Activated naive CD8-positive, alpha-beta T cell (primary cell): ENCODE results near the gene GGCX.

Experiments
- H3K27ac Mint-ChIP-seq: one replicate; pipeline ENCODE4 v1.8.0; 2021; ENCODE audit warnings: mixed read lengths
- H3K27me3 Mint-ChIP-seq: one replicate; pipeline ENCODE4 v1.8.0; 2021; ENCODE audit warnings: mixed read lengths
- H3K36me3 Mint-ChIP-seq: one replicate; pipeline ENCODE4 v1.8.0; 2021; ENCODE audit warnings: mixed read lengths
- H3K4me1 Mint-ChIP-seq: one replicate; pipeline ENCODE4 v1.8.0; 2021; ENCODE audit warnings: low read depth, mixed read lengths
- H3K4me3 Mint-ChIP-seq: one replicate; pipeline ENCODE4 v1.8.0; 2021; ENCODE audit warnings: mild to moderate bottlenecking, mixed read lengths
- H3K9me3 Mint-ChIP-seq: one replicate; pipeline ENCODE4 v1.8.0; 2021; ENCODE audit warnings: low read depth, mixed read lengths

Gene GGCX

DNA sequence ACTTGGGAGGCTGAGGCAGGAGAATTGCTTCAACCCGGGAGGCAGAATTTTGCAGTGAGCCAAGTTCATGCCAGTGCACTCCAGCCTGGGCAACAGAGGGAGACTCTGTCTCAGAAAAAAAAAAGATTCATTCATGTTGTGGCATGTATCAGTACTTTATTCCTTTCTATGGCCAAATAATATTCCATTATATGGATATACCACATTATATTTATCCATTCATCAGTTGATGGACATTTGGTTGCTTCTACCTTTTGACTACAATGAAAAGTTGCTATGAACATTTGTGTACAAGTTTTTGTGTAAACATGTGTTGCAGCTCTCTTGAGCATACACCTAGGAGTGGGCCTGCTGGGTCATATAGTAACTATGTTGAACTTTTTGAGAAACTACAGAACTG, 31.5 kb downstream of the GGCX start:
- Mint-ChIP-seq H3K4me3 (no peak overlapping the region), H3K27me3 (peaks cover 3% of the 10 kb centered on the region), H3K36me3 (no peaks in the 10 kb centered on the region), H3K27ac (no peak overlapping the region), H3K9me3 (no peaks in the 10 kb centered on the region), H3K4me1 (no peaks in the 10 kb centered on the region)

DNA sequence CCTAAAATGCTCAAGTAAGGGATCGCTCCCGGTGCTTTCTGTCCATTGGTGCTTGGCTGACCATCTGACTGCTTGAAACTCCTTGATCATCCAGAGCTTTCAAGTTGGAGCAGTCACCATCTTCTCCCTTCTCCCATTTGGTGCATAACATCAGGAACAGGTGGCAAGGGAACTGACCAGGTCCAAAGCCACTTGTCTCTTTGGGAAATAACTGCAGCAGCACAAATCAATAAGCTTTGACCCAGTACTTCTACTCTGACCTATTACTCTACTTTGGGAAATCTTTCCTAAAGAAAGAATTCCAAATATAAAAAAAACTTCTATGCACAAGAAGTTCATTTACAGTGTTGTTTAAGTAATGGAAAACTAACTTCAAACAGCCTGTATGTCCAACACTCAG, 32.9 kb downstream of the GGCX start:
- H3K4me3 Mint-ChIP-seq = no peak overlapping the region
- H3K36me3 Mint-ChIP-seq = no peaks in the 10 kb centered on the region
- no peaks in the 10 kb centered on the region for H3K4me1 Mint-ChIP-seq
- no peaks in the 10 kb centered on the region for H3K9me3 Mint-ChIP-seq
- H3K27ac Mint-ChIP-seq = no peak overlapping the region
- peaks cover 3% of the 10 kb centered on the region for H3K27me3 Mint-ChIP-seq

GRCh38 chr2:85527787-85528186, 33.5 kb downstream of the GGCX start:
- Mint-ChIP-seq H3K27ac (no peak overlapping the region), H3K36me3 (no peaks in the 10 kb centered on the region), H3K4me3 (no peak overlapping the region), H3K4me1 (no peaks in the 10 kb centered on the region), H3K27me3 (peaks cover 3% of the 10 kb centered on the region), H3K9me3 (no peaks in the 10 kb centered on the region)

- no peaks in the 10 kb centered on the region for H3K9me3 Mint-ChIP-seq
- H3K36me3 Mint-ChIP-seq = no peaks in the 10 kb centered on the region
- no peaks in the 10 kb centered on the region for H3K4me1 Mint-ChIP-seq
- peaks cover 3% of the 10 kb centered on the region for H3K27me3 Mint-ChIP-seq
- no peak overlapping the region for H3K4me3 Mint-ChIP-seq
- H3K27ac Mint-ChIP-seq = no peak overlapping the region
Measured at GRCh38 chr2:85525567-85525966, 35.7 kb downstream of the GGCX start.

- no peaks in the 10 kb centered on the region for H3K9me3 Mint-ChIP-seq
- no peak overlapping the region for H3K27ac Mint-ChIP-seq
- peaks cover 3% of the 10 kb centered on the region for H3K27me3 Mint-ChIP-seq
- H3K4me3 Mint-ChIP-seq = no peak overlapping the region
- H3K4me1 Mint-ChIP-seq = no peaks in the 10 kb centered on the region
- no peaks in the 10 kb centered on the region for H3K36me3 Mint-ChIP-seq
Measured at GRCh38 chr2:85525029-85525428, 36.3 kb downstream of the GGCX start.

GRCh38 chr2:85524336-85524908, 36.9 kb downstream of the GGCX start:
- no peak overlapping the region for H3K27ac Mint-ChIP-seq
- no peaks in the 10 kb centered on the region for H3K36me3 Mint-ChIP-seq
- H3K4me1 Mint-ChIP-seq = no peaks in the 10 kb centered on the region
- no peaks in the 10 kb centered on the region for H3K9me3 Mint-ChIP-seq
- H3K4me3 Mint-ChIP-seq = no peak overlapping the region
- peaks cover 3% of the 10 kb centered on the region for H3K27me3 Mint-ChIP-seq

- Mint-ChIP-seq H3K36me3 (no peaks in the 10 kb centered on the region), H3K27me3 (peaks cover 3% of the 10 kb centered on the region), H3K4me3 (no peak overlapping the region), H3K27ac (no peak overlapping the region), H3K4me1 (no peaks in the 10 kb centered on the region), H3K9me3 (no peaks in the 10 kb centered on the region)
Measured at GRCh38 chr2:85523903-85524335, 37.4 kb downstream of the GGCX start.

DNA sequence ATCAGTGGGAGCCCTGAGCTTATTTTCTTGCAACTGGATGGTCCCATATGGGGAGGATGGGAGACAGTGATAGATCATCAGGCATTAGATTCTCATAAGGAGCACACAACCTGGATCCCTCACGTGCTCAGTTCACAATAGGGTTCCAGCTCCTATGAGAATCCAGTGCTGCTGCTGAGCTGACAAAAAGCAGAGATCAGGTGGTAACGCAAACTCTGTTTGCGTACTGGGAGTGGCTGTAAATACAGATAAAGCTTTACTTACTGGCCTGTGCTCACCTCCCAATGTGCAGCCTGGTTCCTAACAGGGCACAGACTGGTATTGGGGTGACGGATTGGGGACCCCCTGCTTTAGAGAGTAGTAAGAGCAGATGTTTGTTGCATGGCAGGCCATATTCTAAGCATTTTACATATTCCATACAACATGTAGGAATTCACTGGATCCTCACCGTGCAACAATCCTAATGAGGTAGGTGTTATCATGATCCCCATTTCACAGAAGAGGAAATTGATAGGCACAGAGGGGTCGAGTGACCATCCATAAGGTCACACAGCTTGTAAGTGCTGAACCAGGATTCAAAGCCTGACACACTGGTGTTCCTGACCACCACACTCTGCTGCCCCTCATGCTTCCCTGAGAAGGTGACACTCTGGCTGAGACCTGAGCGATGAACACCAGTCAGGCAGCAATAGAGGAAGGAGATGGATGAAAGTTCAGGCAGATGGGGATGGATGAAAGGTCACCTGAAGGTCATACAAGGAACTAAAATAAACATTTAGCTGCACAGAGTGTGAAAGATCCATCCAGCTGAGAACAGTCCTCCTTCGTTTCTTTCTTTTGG, 38.0 kb downstream of the GGCX start:
- Mint-ChIP-seq H3K27me3 (peaks cover 3% of the 10 kb centered on the region), H3K4me3 (no peak overlapping the region), H3K36me3 (no peaks in the 10 kb centered on the region), H3K9me3 (no peaks in the 10 kb centered on the region), H3K4me1 (no peaks in the 10 kb centered on the region), H3K27ac (no peak overlapping the region)

GRCh38 chr2:85522090-85522647, 39.1 kb downstream of the GGCX start:
- Mint-ChIP-seq H3K4me1 (no peaks in the 10 kb centered on the region), H3K27ac (no peak overlapping the region), H3K9me3 (no peaks in the 10 kb centered on the region), H3K27me3 (no peaks in the 10 kb centered on the region), H3K4me3 (no peak overlapping the region), H3K36me3 (no peaks in the 10 kb centered on the region)

DNA sequence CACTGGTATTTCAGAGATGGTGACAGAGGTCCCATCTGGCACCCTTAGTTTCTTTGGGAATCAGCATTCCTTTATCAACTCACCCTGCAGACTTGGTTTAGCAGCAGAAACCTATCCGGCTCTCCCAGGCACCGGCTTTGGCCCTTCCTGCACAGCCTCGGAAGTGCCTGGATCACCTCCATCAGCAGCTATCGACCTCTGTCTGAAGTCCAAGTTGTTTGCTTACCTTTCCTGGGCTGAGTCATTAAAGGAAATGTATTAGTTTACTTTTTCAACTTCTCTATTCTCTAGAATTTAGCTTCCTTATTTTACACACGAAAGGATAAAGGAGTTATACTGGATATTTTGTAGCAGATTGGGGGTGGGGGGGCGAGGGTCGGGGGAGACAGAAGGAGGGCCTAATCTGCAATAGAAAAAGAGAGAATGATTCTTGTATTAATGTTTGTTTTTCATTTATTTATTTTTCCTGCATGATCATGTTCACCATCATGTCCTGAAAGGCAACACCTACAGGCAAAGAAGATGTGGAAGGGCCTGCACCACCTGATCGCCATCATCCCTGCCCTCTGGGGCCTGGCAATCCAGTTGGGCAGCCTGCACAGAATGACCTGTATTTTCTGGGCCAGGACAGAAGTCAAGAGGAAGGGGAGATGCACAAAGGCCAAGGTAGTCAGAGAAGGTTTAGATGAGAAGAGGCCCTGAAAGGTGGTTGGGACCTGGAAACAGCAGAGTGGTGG, 44.5 kb downstream of the GGCX start:
- no peaks in the 10 kb centered on the region for H3K36me3 Mint-ChIP-seq
- no peak overlapping the region for H3K27ac Mint-ChIP-seq
- H3K4me3 Mint-ChIP-seq = no peak overlapping the region
- H3K27me3 Mint-ChIP-seq = no peaks in the 10 kb centered on the region
- H3K9me3 Mint-ChIP-seq = no peaks in the 10 kb centered on the region
- H3K4me1 Mint-ChIP-seq = no peaks in the 10 kb centered on the region

DNA sequence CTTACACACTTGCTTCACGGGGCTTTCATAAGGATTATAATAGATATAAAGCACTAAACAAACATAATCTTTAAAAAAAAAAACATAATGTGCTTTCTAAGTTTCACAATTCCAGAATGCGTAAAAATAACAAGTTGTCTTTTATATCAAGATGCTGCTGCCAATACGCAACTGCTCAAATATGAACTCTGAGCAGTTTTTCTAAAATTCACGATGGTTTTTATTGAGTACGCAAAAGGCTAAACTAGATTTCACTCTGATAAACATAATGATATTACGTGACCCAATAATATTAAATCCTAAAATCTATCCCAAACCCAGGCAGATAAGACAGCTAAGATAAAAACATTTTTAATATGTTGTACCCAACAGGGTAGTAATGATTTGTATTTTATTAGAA, 47.0 kb downstream of the GGCX start:
- Mint-ChIP-seq H3K27me3 (no peaks in the 10 kb centered on the region), H3K9me3 (no peaks in the 10 kb centered on the region), H3K27ac (no peak overlapping the region), H3K36me3 (no peaks in the 10 kb centered on the region), H3K4me3 (no peak overlapping the region), H3K4me1 (no peaks in the 10 kb centered on the region)

DNA sequence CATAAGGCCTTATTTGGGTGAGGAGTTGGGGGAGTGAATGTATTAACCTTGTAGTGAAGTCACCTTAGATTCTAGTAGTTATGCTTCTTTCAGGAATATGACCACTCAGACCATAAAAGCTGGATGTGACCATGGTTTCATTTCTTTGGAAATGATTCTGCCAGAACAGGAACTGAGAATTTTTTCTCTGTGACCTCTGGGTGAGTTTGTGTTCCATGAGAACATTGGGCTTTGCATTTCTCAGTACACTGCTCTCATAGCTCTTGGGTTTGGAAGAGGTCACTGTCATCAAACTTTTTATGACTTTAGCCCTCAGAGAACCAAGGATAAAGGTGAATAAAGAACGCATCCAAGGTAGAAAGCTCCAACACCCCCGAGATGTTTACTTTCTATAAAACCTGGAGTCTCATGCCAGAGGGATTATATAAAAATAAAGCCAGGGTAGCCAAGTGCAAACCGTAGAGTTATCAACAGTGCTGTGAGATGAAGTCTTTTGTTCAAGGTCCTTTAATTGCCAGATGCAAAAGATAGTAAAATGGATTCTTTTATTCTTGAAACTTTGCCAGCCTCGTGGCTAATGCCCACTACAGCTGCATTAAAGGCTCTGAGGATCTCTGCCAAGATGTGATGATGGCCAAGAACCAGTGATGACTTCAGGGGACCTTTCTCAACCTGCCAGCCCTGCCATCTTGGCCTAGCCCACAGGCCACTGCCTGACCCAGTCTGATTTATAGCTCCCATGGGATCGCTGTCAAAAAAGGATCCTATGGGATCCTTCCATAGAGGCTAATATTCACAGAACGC, 50.1 kb downstream of the GGCX start:
- Mint-ChIP-seq H3K9me3 (no peaks in the 10 kb centered on the region), H3K4me3 (no peak overlapping the region), H3K36me3 (no peaks in the 10 kb centered on the region), H3K4me1 (no peaks in the 10 kb centered on the region), H3K27me3 (no peaks in the 10 kb centered on the region), H3K27ac (no peak overlapping the region)

- Mint-ChIP-seq H3K4me3 (no peak overlapping the region), H3K27ac (no peak overlapping the region), H3K4me1 (no peaks in the 10 kb centered on the region), H3K36me3 (no peaks in the 10 kb centered on the region), H3K9me3 (no peaks in the 10 kb centered on the region), H3K27me3 (no peaks in the 10 kb centered on the region)
Measured at GRCh38 chr2:85506768-85507181, 54.5 kb downstream of the GGCX start.

GRCh38 chr2:85505551-85506238, 55.6 kb downstream of the GGCX start:
- Mint-ChIP-seq H3K27ac (no peak overlapping the region), H3K9me3 (no peaks in the 10 kb centered on the region), H3K27me3 (no peaks in the 10 kb centered on the region), H3K4me3 (no peak overlapping the region), H3K36me3 (no peaks in the 10 kb centered on the region), H3K4me1 (no peaks in the 10 kb centered on the region)
